HEK293T (cell line): ENCODE results near the gene BDKRB1.
A peak's percentile ranks its signal among the peaks of the same experiment; 100 is the strongest.

Experiments
- CTCF ChIA-PET: fragments of 350-600 bp; formaldehyde crosslinking; extraction: SDS; loops from one replicate; lab custom pipeline; 2021; ENCODE audit warnings: antibody characterized with exemption, inconsistent platforms; lab: Yijun Ruan, JAX
- POLR2A ChIA-PET: fragments of 350-600 bp; formaldehyde crosslinking; extraction: SDS; loops from one replicate; lab custom pipeline; 2020; ENCODE audit warnings: antibody characterized with exemption, inconsistent platforms; lab: Yijun Ruan, JAX
- DNase-seq: peaks from one replicate; pipeline ENCODE4 v3.0.0; 2012; ENCODE audit warnings: mixed read lengths; ENCODE audit errors: extremely low spot score
- ARNT ChIP-seq: fragments of 450-650 bp; IDR thresholded peaks from 2 replicates; pipeline ENCODE4 v1.6.1; 2017; ENCODE audit warnings: mild to moderate bottlenecking
- BHLHE40 ChIP-seq: fragments of 450-650 bp; IDR thresholded peaks from 2 replicates; pipeline ENCODE4 v1.6.1; 2016; ENCODE audit warnings: mild to moderate bottlenecking, moderate library complexity, borderline replicate concordance
- CTBP1 ChIP-seq: fragments of 450-650 bp; IDR thresholded peaks from 2 replicates; pipeline ENCODE4 v1.6.1; 2016; ENCODE audit warnings: borderline replicate concordance
- ELF4 ChIP-seq: fragments of 450-650 bp; IDR thresholded peaks from 2 replicates; pipeline ENCODE4 v1.6.1; 2017; ENCODE audit warnings: antibody characterized with exemption
- FOXA1 ChIP-seq: fragments of 450-650 bp; IDR thresholded peaks from 2 replicates; pipeline ENCODE4 v1.6.1; 2016; ENCODE audit warnings: mild to moderate bottlenecking
- FOXK2 ChIP-seq: fragments of 450-650 bp; IDR thresholded peaks from 2 replicates; pipeline ENCODE4 v1.6.1; 2016; ENCODE audit warnings: mild to moderate bottlenecking
- FOXM1 ChIP-seq: fragments of 450-650 bp; IDR thresholded peaks from 2 replicates; pipeline ENCODE4 v1.6.1; 2017; ENCODE audit warnings: mild to moderate bottlenecking, borderline replicate concordance
- HDGF ChIP-seq: fragments of 450-650 bp; IDR thresholded peaks from 2 replicates; pipeline ENCODE4 v1.6.1; 2017; ENCODE audit warnings: antibody characterized with exemption, borderline replicate concordance
- L3MBTL2 ChIP-seq: fragments of 450-650 bp; conservative IDR thresholded peaks from 2 replicates; pipeline ENCODE4 v1.6.1; 2016; ENCODE audit warnings: mild to moderate bottlenecking
- LEF1 ChIP-seq: fragments of 450-650 bp; IDR thresholded peaks from 2 replicates; pipeline ENCODE4 v1.6.1; 2017; ENCODE audit warnings: mild to moderate bottlenecking, borderline replicate concordance
- NFRKB ChIP-seq: fragments of 450-650 bp; IDR thresholded peaks from 2 replicates; pipeline ENCODE4 v1.6.1; 2016; ENCODE audit warnings: mild to moderate bottlenecking, moderate library complexity
- SP1 ChIP-seq: fragments of 450-650 bp; IDR thresholded peaks from 2 replicates; pipeline ENCODE4 v1.6.1; 2017
- SUZ12 ChIP-seq: fragments of 450-650 bp; IDR thresholded peaks from 2 replicates; pipeline ENCODE4 v1.6.1; 2016; ENCODE audit warnings: mild to moderate bottlenecking
- TARDBP ChIP-seq: fragments of 450-650 bp; IDR thresholded peaks from 2 replicates; pipeline ENCODE4 v1.6.1; 2016
- ZNF384 ChIP-seq: fragments of 450-650 bp; IDR thresholded peaks from 2 replicates; pipeline ENCODE4 v1.6.1; 2016
- TF ChIP-seq, protein P1 (sequence below): fragments of 450-650 bp; IDR thresholded peaks from 2 replicates; pipeline ENCODE4 v1.6.1; 2016

Gene BDKRB1

DNA sequence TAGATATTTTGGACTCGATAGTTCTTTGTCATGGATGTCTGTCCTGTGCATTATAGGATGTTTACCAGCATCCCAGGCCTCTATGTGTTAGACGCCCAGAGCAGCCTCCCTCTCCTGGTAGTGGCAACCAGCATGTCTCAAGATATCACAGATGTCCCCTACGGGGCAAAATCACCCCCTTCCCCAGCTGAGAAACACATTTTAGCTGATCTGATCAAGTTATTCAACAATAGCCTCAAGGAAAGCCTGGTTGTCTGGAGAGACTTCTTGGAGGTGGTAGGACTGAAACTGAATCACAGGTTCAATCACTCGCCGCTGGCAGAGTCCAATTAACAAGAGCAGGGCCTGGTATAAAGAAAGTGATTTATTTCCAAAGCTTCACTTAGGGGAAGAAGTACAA, 17.6 kb downstream of the BDKRB1 start:
- TF ChIP-seq HDGF (no peak), ARNT (no peak), FOXM1 (no peak), ZNF384 (no peak), ELF4 (no peak), FOXK2 (no peak), TARDBP (no peak), SUZ12 (no peak), NFRKB (no peak), SP1 (no peak), CTBP1 (no peak), LEF1 (no peak), L3MBTL2 (no peak), FOXA1 (no peak), BHLHE40 (no peak)
- TF ChIP-seq, protein P1, sequence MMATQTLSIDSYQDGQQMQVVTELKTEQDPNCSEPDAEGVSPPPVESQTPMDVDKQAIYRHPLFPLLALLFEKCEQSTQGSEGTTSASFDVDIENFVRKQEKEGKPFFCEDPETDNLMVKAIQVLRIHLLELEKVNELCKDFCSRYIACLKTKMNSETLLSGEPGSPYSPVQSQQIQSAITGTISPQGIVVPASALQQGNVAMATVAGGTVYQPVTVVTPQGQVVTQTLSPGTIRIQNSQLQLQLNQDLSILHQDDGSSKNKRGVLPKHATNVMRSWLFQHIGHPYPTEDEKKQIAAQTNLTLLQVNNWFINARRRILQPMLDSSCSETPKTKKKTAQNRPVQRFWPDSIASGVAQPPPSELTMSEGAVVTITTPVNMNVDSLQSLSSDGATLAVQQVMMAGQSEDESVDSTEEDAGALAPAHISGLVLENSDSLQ = no peak
- DNase-seq = no peak
- ChIA-PET CTCF (interaction anchor here (1.2 to 4.0 kb wide), 2 partner anchors 172 to 275 kb away, joined by 3 to 35 read pairs; no protein-coding TSS in a partner anchor), POLR2A (no interaction called here)

DNA sequence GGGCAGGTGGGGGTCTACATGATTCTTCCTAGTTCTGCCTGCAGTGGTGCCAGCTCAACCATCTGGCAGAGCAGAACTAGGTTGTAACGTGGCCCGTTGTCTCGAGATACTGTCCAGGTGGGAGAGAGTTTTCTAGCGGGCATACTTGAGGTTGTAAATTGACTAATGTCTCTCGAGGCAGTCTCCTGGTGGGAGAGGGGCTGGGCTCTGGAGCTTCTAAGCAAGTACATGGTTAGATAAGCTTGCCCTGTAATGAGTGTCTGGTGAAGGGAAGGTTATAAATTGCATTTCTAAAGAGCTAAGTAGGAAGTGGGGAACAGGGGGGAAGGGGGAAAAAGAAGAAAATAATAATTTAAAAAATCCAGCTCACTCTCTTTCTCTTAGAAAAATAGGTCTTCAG, 18.1 kb downstream of the BDKRB1 start:
- POLR2A ChIA-PET = no interaction called here

GRCh38 chr14:96274543-96274942, 18.5 kb downstream of the BDKRB1 start:
- DNase-seq = no peak
- POLR2A ChIA-PET = no interaction called here
- TF ChIP-seq SP1 (no peak), ZNF384 (no peak), SUZ12 (no peak), HDGF (no peak), ARNT (no peak), L3MBTL2 (no peak), FOXA1 (no peak), FOXM1 (no peak), TARDBP (no peak), LEF1 (no peak), ELF4 (no peak), CTBP1 (no peak), FOXK2 (no peak), BHLHE40 (no peak), NFRKB (no peak)
- TF ChIP-seq, protein P1 = no peak
- CTCF ChIA-PET = interaction anchor here (0.5 to 4.0 kb wide), 7 partner anchors 13 to 419 kb away, joined by 3 to 35 read pairs (median 3); no protein-coding TSS in a partner anchor

More for the DNA sequence above, 18.1 kb downstream of the BDKRB1 start:
- TF ChIP-seq SUZ12 (no peak), FOXA1 (no peak), ZNF384 (no peak), ELF4 (no peak), SP1 (no peak), LEF1 (no peak), CTBP1 (no peak), FOXK2 (no peak)
- no peak for DNase-seq
- CTCF ChIA-PET = interaction anchor here (1.2 to 4.0 kb wide), 3 partner anchors 171 to 276 kb away, joined by 3 to 35 read pairs (median 3); no protein-coding TSS in a partner anchor

GRCh38 chr14:96275177-96276112, 19.4 kb downstream of the BDKRB1 start:
- no peak for TF ChIP-seq FOXM1
- no peak for TF ChIP-seq LEF1
- TF ChIP-seq NFRKB = no peak
- CTCF ChIA-PET = interaction anchor here (0.5 to 4.0 kb wide), 10 partner anchors 10 to 420 kb away, joined by 3 to 35 read pairs (median 3); no protein-coding TSS in a partner anchor
- DNase-seq = peak; percentile 76
- POLR2A ChIA-PET = no interaction called here

GRCh38 chr14:96277890-96278289, 21.9 kb downstream of the BDKRB1 start:
- POLR2A ChIA-PET = no interaction called here
- no peak for DNase-seq
- TF ChIP-seq, protein P1 = peak; percentile 38; the same call in 1 of the 2 replicates
- TF ChIP-seq NFRKB (no peak), FOXK2 (no peak), HDGF (no peak)
- CTCF ChIA-PET = interaction anchor here (1.3 kb wide), 1 partner anchor 179 kb away, joined by 3 read pairs; no protein-coding TSS in a partner anchor

GRCh38 chr14:96279564-96279963, 23.6 kb downstream of the BDKRB1 start:
- ChIA-PET POLR2A (no interaction called here), CTCF (interaction anchor here (1.2 kb wide), 1 partner anchor 179 kb away, joined by 3 read pairs; no protein-coding TSS in a partner anchor)
- TF ChIP-seq LEF1 (no peak), TARDBP (no peak), ZNF384 (no peak), HDGF (no peak), ELF4 (no peak), ARNT (no peak), FOXA1 (no peak), CTBP1 (no peak), SP1 (no peak), FOXM1 (no peak), FOXK2 (no peak), L3MBTL2 (no peak), NFRKB (no peak), SUZ12 (no peak), BHLHE40 (no peak)
- TF ChIP-seq, protein P1 = no peak
- DNase-seq = no peak
